Activated CD4-positive, alpha-beta T cell treated with anti-CD3 and anti-CD28 coated beads, Interleukin-2, amount 10 ng/mL, durations not matched to agents 24 days and 14 days (primary cell): ENCODE measurements around the gene B4GALT5. TPM values are rescaled to one million over a fixed set of nuclear protein-coding genes. Genes with fewer than 3 reads are reported as not detected.
A peak's percentile ranks its signal among the peaks of the same experiment; 100 is the strongest.
"Not testable (repeated sequence)": the region's sequence is repeated elsewhere in the genome, so short reads cannot be mapped to it uniquely, and the experiment has no call there.

Experiments used
- DNase-seq: peaks from one replicate; pipeline ENCODE4 v3.0.0; 2022
- H3K27ac Mint-ChIP-seq: one replicate; pipeline ENCODE4 v1.8.0; 2022; ENCODE audit warnings: mild to moderate bottlenecking, mixed read lengths
- H3K27me3 Mint-ChIP-seq: one replicate; pipeline ENCODE4 v1.8.0; 2022; ENCODE audit warnings: mixed read lengths
- H3K36me3 Mint-ChIP-seq: one replicate; pipeline ENCODE4 v1.8.0; 2022; ENCODE audit warnings: low read depth, mild to moderate bottlenecking, mixed read lengths
- H3K4me1 Mint-ChIP-seq: one replicate; pipeline ENCODE4 v1.8.0; 2021; ENCODE audit warnings: mixed read lengths
- H3K4me3 Mint-ChIP-seq: one replicate; pipeline ENCODE4 v1.8.0; 2022; ENCODE audit warnings: mild to moderate bottlenecking, moderate library complexity, mixed read lengths
- H3K9me3 Mint-ChIP-seq: one replicate; pipeline ENCODE4 v1.8.0; 2021; ENCODE audit warnings: mixed read lengths
- intact Hi-C: fragments of 100-400 bp; cut with micrococcal nuclease; formaldehyde crosslinking; loops from one replicate; pipeline ENCODE4 v1.15.1; 2023
- total RNA-seq: library from RNA; stranded (reverse); gene quantifications from 2 replicates; pipeline ENCODE4 v1.2.3, GENCODE V29; 2022

Gene B4GALT5
- total RNA-seq, 1 donor from 2014 or later, result 39.1 TPM

- Mint-ChIP-seq H3K4me1 (peaks cover 6% of the 10 kb centered on the region), H3K4me3 (no peak overlapping the region), H3K27ac (no peak overlapping the region), H3K9me3 (no peaks in the 10 kb centered on the region), H3K27me3 (peaks cover 9% of the 10 kb centered on the region), H3K36me3 (peaks cover 2% of the 10 kb centered on the region)
- no peak for DNase-seq
- intact Hi-C loops, result loop anchor here (5.0 kb wide), 2 partner anchors 35 to 90 kb away; partner anchors contain the start of gene B4GALT5
Measured at GRCh38 chr20:49622243-49622642, 91.4 kb downstream of the B4GALT5 start.

- Mint-ChIP-seq H3K36me3 (peaks cover 2% of the 10 kb centered on the region), H3K27me3 (peaks cover 9% of the 10 kb centered on the region), H3K4me3 (no peak overlapping the region), H3K9me3 (no peaks in the 10 kb centered on the region), H3K27ac (peak overlapping the region; percentile 26), H3K4me1 (peaks cover 4% of the 10 kb centered on the region)
- intact Hi-C loops, result loop anchor here (5.0 kb wide), 2 partner anchors 37 to 92 kb away; partner anchors contain the start of gene B4GALT5
- DNase-seq, result peak; percentile 72
Measured at GRCh38 chr20:49620364-49621240, 93.1 kb downstream of the B4GALT5 start.

GRCh38 chr20:49619113-49620048 is 94.3 kb downstream of the B4GALT5 start:
- Mint-ChIP-seq H3K36me3 (peaks cover 2% of the 10 kb centered on the region), H3K4me1 (peaks cover 2% of the 10 kb centered on the region), H3K9me3 (no peaks in the 10 kb centered on the region), H3K4me3 (no peak overlapping the region), H3K27me3 (peaks cover 6% of the 10 kb centered on the region), H3K27ac (no peak overlapping the region)
- intact Hi-C loops, result loop anchor here (5.0 kb wide), 2 partner anchors 38 to 93 kb away; partner anchors contain the start of gene B4GALT5
- no peak for DNase-seq

- peaks cover 6% of the 10 kb centered on the region for H3K27me3 Mint-ChIP-seq
- no peak overlapping the region for H3K4me3 Mint-ChIP-seq
- no peaks in the 10 kb centered on the region for H3K9me3 Mint-ChIP-seq
- intact Hi-C loops, result no loop called here
- H3K36me3 Mint-ChIP-seq, result peaks cover 2% of the 10 kb centered on the region
- H3K27ac Mint-ChIP-seq, result no peak overlapping the region
- DNase-seq, result no peak
- peaks cover 2% of the 10 kb centered on the region for H3K4me1 Mint-ChIP-seq
Measured at GRCh38 chr20:49618289-49618688, 95.4 kb downstream of the B4GALT5 start.

GRCh38 chr20:49617394-49617793 is 96.3 kb downstream of the B4GALT5 start:
- DNase-seq, H3K27ac Mint-ChIP-seq, H3K4me3 Mint-ChIP-seq, H3K4me1 Mint-ChIP-seq, H3K9me3 Mint-ChIP-seq, H3K36me3 Mint-ChIP-seq, intact Hi-C loops, H3K27me3 Mint-ChIP-seq: not testable (repeated sequence)

- no peak for DNase-seq
- intact Hi-C loops, result no loop called here
- Mint-ChIP-seq H3K4me3 (no peak overlapping the region), H3K27me3 (no peaks in the 10 kb centered on the region), H3K27ac (no peak overlapping the region), H3K36me3 (no peaks in the 10 kb centered on the region), H3K4me1 (peaks cover 3% of the 10 kb centered on the region), H3K9me3 (no peaks in the 10 kb centered on the region)
Measured at GRCh38 chr20:49616154-49617007, 97.3 kb downstream of the B4GALT5 start.

GRCh38 chr20:49615401-49616153 is 98.1 kb downstream of the B4GALT5 start:
- peaks cover 6% of the 10 kb centered on the region for H3K4me1 Mint-ChIP-seq
- intact Hi-C loops, result no loop called here
- H3K27ac Mint-ChIP-seq, result no peak overlapping the region
- no peak for DNase-seq
- no peaks in the 10 kb centered on the region for H3K36me3 Mint-ChIP-seq
- no peaks in the 10 kb centered on the region for H3K27me3 Mint-ChIP-seq
- no peaks in the 10 kb centered on the region for H3K9me3 Mint-ChIP-seq
- H3K4me3 Mint-ChIP-seq, result no peak overlapping the region

GRCh38 chr20:49615051-49615400 is 98.7 kb downstream of the B4GALT5 start:
- H3K4me3 Mint-ChIP-seq, H3K27me3 Mint-ChIP-seq, DNase-seq, intact Hi-C loops, H3K4me1 Mint-ChIP-seq, H3K36me3 Mint-ChIP-seq, H3K27ac Mint-ChIP-seq, H3K9me3 Mint-ChIP-seq: not testable (repeated sequence)

GRCh38 chr20:49614338-49615050 is 99.2 kb downstream of the B4GALT5 start:
- intact Hi-C loops, result no loop called here
- Mint-ChIP-seq H3K27me3 (no peaks in the 10 kb centered on the region), H3K27ac (no peak overlapping the region), H3K36me3 (no peaks in the 10 kb centered on the region), H3K9me3 (no peaks in the 10 kb centered on the region), H3K4me1 (peaks cover 8% of the 10 kb centered on the region), H3K4me3 (no peak overlapping the region)
- no peak for DNase-seq

- Mint-ChIP-seq H3K27ac (no peak overlapping the region), H3K9me3 (no peaks in the 10 kb centered on the region), H3K4me3 (no peak overlapping the region), H3K4me1 (peaks cover 21% of the 10 kb centered on the region), H3K36me3 (peaks cover 7% of the 10 kb centered on the region), H3K27me3 (no peaks in the 10 kb centered on the region)
- intact Hi-C loops, result no loop called here
- DNase-seq, result no peak
Measured at GRCh38 chr20:49612127-49612738, 101.4 kb downstream of the B4GALT5 start.

GRCh38 chr20:49611539-49612126 is 102.0 kb downstream of the B4GALT5 start:
- not testable (repeated sequence) for H3K27ac Mint-ChIP-seq, H3K36me3 Mint-ChIP-seq, H3K27me3 Mint-ChIP-seq, H3K9me3 Mint-ChIP-seq, DNase-seq
- intact Hi-C loops, result loop anchor here (1.0 to 2.0 kb wide), 3 partner anchors 235 to 317 kb away; no protein-coding TSS in a partner anchor
- Mint-ChIP-seq H3K4me1 (peaks cover 21% of the 10 kb centered on the region), H3K4me3 (peak overlapping the region; percentile 44)
